DMS53 (cell line): Measurements from ENCODE around the gene UMODL1.

ENCODE experiments used
- DNase-seq: peaks from one replicate; lab custom pipeline; 2025; lab: John Stamatoyannopoulos, UW

UMODL1 gene

GRCh38 chr21:42039911-42040351, 31.2 kb upstream of the UMODL1 start:
- peak; percentile 65 for DNase-seq

GRCh38 chr21:42040411-42041180, 30.5 kb upstream of the UMODL1 start:
- peak; percentile 94 for DNase-seq

- no peak for DNase-seq
Measured at GRCh38 chr21:42041246-42041645, 29.9 kb upstream of the UMODL1 start.

GRCh38 chr21:42041711-42042110, 29.4 kb upstream of the UMODL1 start:
- DNase-seq, result no peak

- DNase-seq, result peak; percentile 70
Measured at GRCh38 chr21:42042651-42043050, 28.5 kb upstream of the UMODL1 start.

- peak; percentile 47 for DNase-seq
Measured at GRCh38 chr21:42043201-42043895, 27.8 kb upstream of the UMODL1 start.

- no peak for DNase-seq
Measured at GRCh38 chr21:42043961-42044360, 27.2 kb upstream of the UMODL1 start.

- DNase-seq, result peak; percentile 18
Measured at GRCh38 chr21:42044871-42045495, 26.1 kb upstream of the UMODL1 start.

- DNase-seq, result no peak
Measured at GRCh38 chr21:42047821-42048613, 23.1 kb upstream of the UMODL1 start.

GRCh38 chr21:42048870-42049577, 22.1 kb upstream of the UMODL1 start:
- DNase-seq, result no peak

GRCh38 chr21:42049578-42050430, 21.3 kb upstream of the UMODL1 start:
- DNase-seq, result no peak

GRCh38 chr21:42051788-42052187, 19.3 kb upstream of the UMODL1 start:
- DNase-seq, result no peak

GRCh38 chr21:42055425-42055824, 15.7 kb upstream of the UMODL1 start:
- DNase-seq, result no peak

- DNase-seq, result peak; percentile 94
Measured at GRCh38 chr21:42056468-42056867, 14.6 kb upstream of the UMODL1 start.

- peak; percentile 98 for DNase-seq
Measured at GRCh38 chr21:42056996-42057689, 14.0 kb upstream of the UMODL1 start.

GRCh38 chr21:42057851-42058437, 13.2 kb upstream of the UMODL1 start:
- DNase-seq, result peak; percentile 68

GRCh38 chr21:42058631-42059111, 12.4 kb upstream of the UMODL1 start:
- DNase-seq, result no peak

- DNase-seq, result no peak
Measured at GRCh38 chr21:42059141-42059540, 12.0 kb upstream of the UMODL1 start.

- DNase-seq, result no peak
Measured at GRCh38 chr21:42059721-42060120, 11.4 kb upstream of the UMODL1 start.
